GM19468 (cell line): Measurements from ENCODE around the gene BFSP1.
A peak's percentile ranks its signal among the peaks of the same experiment; 100 is the strongest.

Experiments
- ATAC-seq: cut with Tn5 transposase; IDR thresholded peaks from one replicate; pipeline ENCODE4 v1.9.1; 2021; ENCODE audit warnings: mild to moderate bottlenecking, moderate library complexity, moderate number of reproducible peaks; ENCODE audit not compliant: unreplicated experiment; ENCODE audit errors: extremely low read depth

BFSP1 gene

GRCh38 chr20:17524560-17524959 is 6.6 kb downstream of the BFSP1 start:
- no peak for ATAC-seq

- no peak for ATAC-seq
Observed at GRCh38 chr20:17523326-17523725, 7.9 kb downstream of the BFSP1 start.

DNA sequence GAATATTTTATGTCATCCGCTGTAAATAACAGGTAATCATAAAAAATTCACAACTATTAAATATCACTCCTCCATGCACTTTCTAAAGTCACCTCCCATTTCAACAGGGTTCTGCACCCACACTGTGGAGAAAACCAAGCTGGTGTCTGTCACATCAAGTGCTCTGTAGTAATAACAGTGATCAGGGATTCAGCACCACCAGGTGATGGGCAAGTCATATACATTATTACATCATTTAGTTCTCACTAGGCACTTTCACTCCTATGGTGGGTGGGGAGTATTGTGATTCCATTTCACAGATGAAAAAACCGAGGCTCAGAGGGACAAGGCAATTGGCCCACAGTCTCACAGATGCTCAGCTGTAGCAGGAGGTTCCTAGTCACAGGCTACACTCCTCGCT is 8.7 kb downstream of the BFSP1 start:
- ATAC-seq = no peak

DNA sequence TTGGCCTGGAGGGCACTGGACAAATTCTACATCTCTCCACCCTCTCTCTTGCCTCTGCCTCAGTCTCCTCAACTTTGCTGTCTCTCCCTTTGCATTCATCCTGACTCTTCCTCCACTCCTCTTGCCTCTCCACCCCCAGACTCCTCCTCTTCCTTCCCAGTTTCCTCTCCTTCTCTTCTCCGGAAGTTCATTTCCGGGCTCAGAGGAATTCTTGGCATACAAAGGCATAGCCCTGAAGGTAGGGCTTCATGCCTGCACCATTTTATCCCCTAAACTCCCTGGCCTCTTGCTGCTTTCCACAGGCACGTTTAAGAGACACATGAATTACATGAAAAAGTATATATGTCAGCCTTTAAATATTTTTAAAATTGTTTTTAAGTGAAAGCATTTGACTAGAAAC is 10.6 kb downstream of the BFSP1 start:
- no peak for ATAC-seq

DNA sequence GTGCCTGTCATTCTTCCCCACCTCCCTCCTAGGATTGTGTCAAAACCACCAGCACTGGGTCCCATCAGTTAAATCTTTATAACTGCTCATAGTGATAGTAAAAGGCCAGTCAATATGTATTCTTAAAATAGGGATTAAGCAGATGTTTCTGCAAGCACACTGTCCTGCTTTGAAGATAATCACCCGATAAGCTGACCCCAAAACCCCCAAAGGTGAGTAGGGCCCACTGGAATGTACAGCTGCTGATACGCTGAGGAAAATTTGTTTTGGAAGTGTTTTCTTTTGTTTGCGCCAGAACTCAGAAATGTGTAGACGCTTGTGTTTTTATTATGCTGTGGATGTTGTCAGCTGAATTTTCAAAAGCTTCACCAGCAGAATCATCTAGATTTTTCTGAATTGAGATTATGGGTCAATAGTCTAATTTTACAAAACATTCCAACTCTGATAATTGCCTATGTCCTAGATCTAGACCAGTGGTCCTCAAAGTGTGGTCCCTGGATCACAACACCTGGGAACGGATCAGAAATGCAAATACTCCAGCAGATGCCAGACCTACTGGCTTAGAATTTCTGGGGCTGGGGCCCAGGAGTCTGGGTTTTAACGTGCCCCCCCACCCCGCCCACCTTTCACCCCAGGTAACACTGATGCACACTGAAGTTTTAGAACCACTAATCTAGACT is 11.4 kb downstream of the BFSP1 start:
- no peak for ATAC-seq

DNA sequence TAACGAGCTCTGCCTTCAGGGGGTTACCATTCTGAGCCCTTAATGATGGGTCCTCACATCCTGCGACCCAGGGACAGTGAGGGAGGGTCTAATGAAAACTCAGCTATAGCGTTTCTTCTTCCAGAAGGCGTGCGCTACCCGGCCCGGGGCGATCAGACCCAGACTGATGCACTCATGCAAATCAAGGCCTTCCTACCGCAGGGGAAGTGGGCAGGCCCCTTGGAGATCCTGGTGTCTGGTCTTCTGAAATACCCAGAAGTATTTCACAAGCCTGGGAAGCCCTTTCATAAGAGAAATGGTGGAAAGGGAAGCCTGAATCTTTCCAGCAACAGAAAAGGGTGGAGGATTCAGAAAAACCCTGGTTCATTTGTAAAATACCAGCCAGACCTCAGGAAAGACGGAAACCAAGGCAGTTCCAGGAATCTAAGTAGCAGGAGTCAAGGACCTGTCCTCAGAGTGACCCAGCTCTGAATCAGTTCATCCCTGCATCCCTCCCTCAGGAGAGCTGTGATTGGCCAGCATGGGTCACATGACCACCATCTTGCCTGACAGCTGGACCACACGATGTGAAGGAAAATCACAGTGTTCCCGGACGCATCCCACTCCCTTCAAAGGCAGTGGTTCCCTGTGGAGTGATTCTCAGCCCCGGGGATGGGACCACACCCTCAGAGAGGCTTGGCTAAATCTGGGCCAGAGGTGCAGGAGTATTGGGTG is 12.7 kb downstream of the BFSP1 start:
- ATAC-seq = no peak

GRCh38 chr20:17515053-17515452 is 16.1 kb downstream of the BFSP1 start:
- no peak for ATAC-seq

GRCh38 chr20:17513939-17514338 is 17.2 kb downstream of the BFSP1 start:
- no peak for ATAC-seq

- no peak for ATAC-seq
Observed at GRCh38 chr20:17511401-17511800, 19.8 kb downstream of the BFSP1 start.

GRCh38 chr20:17510548-17510947 is 20.6 kb downstream of the BFSP1 start:
- ATAC-seq = no peak

GRCh38 chr20:17508756-17509155 is 22.4 kb downstream of the BFSP1 start:
- ATAC-seq = no peak

DNA sequence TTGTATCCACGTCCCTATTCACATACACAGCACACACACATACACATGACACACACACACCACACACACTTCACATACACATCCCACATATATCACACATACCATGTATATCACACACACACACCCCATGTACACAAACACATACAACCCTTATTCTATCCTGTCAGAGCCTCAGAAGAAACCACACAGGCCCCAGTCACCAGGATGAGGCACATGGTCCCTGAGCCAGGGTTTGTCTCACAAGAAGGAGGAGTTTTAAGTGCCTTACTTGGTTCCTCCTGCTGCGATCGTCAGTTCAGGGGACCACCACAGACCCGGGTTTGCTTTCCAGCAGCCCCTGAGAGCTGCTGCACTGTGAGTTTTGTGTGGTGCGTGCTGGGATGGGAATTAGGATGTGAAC is 23.6 kb downstream of the BFSP1 start:
- ATAC-seq = no peak

DNA sequence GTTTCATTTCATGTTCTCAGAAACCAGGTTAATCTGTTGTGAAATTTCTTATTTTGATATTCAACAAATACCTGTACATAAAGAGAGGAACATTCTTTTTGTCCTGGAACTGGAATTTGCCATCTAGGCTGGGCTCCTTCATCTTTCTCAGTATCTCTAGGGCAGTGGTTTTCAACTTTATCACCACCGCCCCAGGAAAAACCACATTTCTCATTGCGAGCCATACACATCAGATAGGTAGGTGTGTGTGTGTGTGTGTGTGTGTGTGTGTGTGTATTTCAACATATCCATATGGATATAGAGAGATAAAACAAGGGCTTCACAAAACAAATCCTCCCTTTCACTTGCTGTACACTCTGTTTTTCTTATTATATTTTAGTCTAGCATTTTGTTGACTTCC is 24.1 kb downstream of the BFSP1 start:
- ATAC-seq = no peak

- no peak for ATAC-seq
Observed at GRCh38 chr20:17505636-17506517, 25.3 kb downstream of the BFSP1 start.

DNA sequence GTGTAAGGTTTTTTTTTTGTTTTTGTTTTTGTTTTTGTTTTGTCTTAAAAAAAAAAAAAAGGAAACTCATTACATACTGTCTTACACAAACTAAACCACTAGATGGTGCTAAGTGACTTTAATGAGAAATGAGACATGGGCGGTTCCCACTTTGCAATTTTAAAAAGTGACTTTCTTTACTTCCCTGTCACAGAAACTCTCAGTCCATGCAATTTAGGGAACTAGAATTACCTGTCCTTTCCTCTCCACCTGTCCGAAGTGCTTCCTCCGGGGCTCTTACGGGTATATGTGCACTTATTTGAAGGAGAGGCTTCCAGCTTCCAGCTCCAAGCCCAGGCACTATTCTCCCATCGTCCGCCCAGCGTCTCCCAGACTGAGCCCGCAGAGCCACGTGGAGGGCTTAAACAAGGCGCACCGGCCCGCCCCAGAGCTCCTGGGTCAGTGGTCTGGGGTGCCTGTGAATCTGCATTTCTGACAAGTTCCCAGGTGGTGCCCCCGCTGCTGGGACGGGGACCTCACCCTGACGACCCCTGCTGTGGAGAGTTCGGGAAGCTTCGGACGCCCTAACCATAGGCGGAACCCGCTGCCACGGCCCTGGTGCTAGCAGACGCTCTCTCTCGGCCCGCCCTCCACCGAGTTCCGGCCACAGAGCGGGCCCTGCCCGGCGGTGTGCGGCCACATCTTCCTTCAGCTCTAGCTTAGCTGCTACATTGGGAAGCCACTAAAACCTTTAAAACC is 26.1 kb downstream of the BFSP1 start:
- ATAC-seq = peak; percentile 46

- no peak for ATAC-seq
Observed at GRCh38 chr20:17504066-17504897, 26.9 kb downstream of the BFSP1 start.

DNA sequence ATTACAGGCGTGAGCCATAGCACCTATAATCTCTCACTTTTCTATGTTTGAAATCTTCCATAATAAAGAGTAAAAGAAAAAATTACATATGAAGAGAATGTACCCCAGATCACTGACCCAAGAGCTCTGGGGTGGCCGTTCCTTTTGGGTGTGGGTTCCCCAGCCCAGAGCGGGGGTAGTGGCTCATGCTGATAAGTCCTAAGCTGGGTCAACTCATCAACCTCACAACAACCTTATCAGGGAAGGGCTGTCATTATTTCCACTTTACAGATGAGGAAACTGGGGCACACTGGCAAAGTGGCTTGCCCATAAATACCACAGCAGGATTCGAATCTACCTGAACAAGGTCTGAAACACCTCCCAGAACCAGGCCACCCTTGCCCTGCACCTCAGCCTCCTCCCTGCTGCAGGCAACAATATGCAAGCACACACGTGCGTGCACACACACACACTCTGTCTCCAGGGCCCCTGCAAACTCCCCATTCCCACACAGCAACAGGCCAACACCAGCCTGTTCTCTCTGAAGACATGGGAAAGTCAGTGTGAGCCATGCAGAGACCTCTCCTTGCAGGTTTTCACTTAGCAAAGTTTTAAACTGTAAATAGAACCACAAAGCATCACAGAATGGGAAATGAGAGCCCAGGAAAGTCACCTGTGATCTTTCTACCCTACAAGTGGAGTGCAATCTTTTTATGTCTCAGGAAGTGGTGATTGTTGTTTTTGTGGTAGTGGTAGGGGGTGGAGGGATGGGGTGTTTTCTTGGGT is 27.7 kb downstream of the BFSP1 start:
- ATAC-seq = no peak

DNA sequence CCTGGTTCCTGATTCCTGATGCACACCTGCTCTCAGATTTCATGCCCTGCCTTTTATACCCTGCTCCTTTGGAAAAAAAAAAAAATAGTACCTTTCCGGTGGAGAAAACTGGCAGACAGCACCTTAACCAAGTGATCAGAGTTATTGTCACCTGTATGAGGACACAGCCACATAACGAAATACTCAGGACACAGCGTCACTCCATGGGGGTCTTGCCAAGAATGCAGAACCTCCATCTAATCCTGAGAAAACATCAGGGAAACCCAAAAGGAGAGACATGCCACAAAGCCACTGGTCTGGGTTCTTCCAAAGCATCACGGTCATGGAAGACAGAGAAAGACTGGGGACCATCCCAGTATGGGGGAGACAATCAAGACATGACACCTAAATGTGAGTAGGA is 29.1 kb downstream of the BFSP1 start:
- no peak for ATAC-seq

GRCh38 chr20:17501701-17502100 is 29.5 kb downstream of the BFSP1 start:
- ATAC-seq = no peak
